ENCODE measurements around the gene RFX7.
"Not testable (repeated sequence)": the region's sequence is repeated elsewhere in the genome, so short reads cannot be mapped to it uniquely, and the experiment has no call there.

The RFX7 gene

GRCh38 chr15:56243163-56244037 is at the start of gene RFX7:
Gene RFX7 (minus strand): TSS chr15:56243879. CDS start chr15:56243285, 594 bp downstream.
- peaks cover 33% of the 10 kb centered on the region for H3K4me1 Mint-ChIP-seq

GRCh38 chr15:56292546-56293316 is 49.1 kb upstream of the RFX7 start:
- DNase-seq (ENCODE audit: low spot score in 2 of 2) (no peak), ATAC-seq (replicated peaks; ENCODE audit: extremely low read depth, poor library complexity, severe bottlenecking) (no peak)
- H3K4me1 Mint-ChIP-seq, result no peaks in the 10 kb centered on the region
- H3K27ac Mint-ChIP-seq (ENCODE audit: low read depth), result no peak overlapping the region
- no peaks in the 10 kb centered on the region for H3K36me3 Mint-ChIP-seq (ENCODE audit: insufficient read depth)
- H3K9me3 Mint-ChIP-seq, result peaks cover 10% of the 10 kb centered on the region
- peaks cover 40% of the 10 kb centered on the region for H3K27me3 Mint-ChIP-seq
- H3K4me3 Mint-ChIP-seq, result no peak overlapping the region

More at GRCh38 chr15:56243163-56244037, at the start of gene RFX7:
- Mint-ChIP-seq H3K9me3 (no peaks in the 10 kb centered on the region), H3K27me3 (no peaks in the 10 kb centered on the region), H3K27ac (ENCODE audit: low read depth) (peak within 1 kb of the TSS; percentile 77), H3K4me3 (peak within 1 kb of the TSS; percentile 88), H3K36me3 (ENCODE audit: insufficient read depth) (peaks cover 13% of the 10 kb centered on the region)
- DNase-seq (ENCODE audit: low spot score in 2 of 2), result peak; percentile 53 to 60
- peak; percentile 69 for ATAC-seq (replicated peaks; ENCODE audit: extremely low read depth, poor library complexity, severe bottlenecking)

- Mint-ChIP-seq H3K4me3 (no peak overlapping the region), H3K9me3 (peaks cover 10% of the 10 kb centered on the region), H3K27ac (ENCODE audit: low read depth) (no peak overlapping the region), H3K27me3 (peaks cover 43% of the 10 kb centered on the region), H3K4me1 (no peaks in the 10 kb centered on the region), H3K36me3 (ENCODE audit: insufficient read depth) (no peaks in the 10 kb centered on the region)
- ATAC-seq (replicated peaks; ENCODE audit: extremely low read depth, poor library complexity, severe bottlenecking), result no peak
- DNase-seq (ENCODE audit: low spot score in 2 of 2), result no peak
These were observed 48.1 kb upstream of the RFX7 start for GRCh38 chr15:56291741-56292140.

- Mint-ChIP-seq H3K9me3 (peaks cover 10% of the 10 kb centered on the region), H3K4me1 (no peaks in the 10 kb centered on the region), H3K36me3 (ENCODE audit: insufficient read depth) (no peaks in the 10 kb centered on the region), H3K27me3 (peaks cover 41% of the 10 kb centered on the region), H3K27ac (ENCODE audit: low read depth) (no peak overlapping the region), H3K4me3 (no peak overlapping the region)
- DNase-seq (ENCODE audit: low spot score in 2 of 2) (no peak), ATAC-seq (replicated peaks; ENCODE audit: extremely low read depth, poor library complexity, severe bottlenecking) (no peak)
These were observed 42.5 kb upstream of the RFX7 start for GRCh38 chr15:56286213-56286612.

GRCh38 chr15:56281145-56281544 is 37.5 kb upstream of the RFX7 start:
- Mint-ChIP-seq H3K27ac (ENCODE audit: low read depth) (no peak overlapping the region), H3K27me3 (peaks cover 53% of the 10 kb centered on the region), H3K4me1 (no peaks in the 10 kb centered on the region), H3K9me3 (no peaks in the 10 kb centered on the region), H3K4me3 (no peak overlapping the region), H3K36me3 (ENCODE audit: insufficient read depth) (peaks cover 1% of the 10 kb centered on the region)
- no peak for DNase-seq (ENCODE audit: low spot score in 2 of 2)
- ATAC-seq (replicated peaks; ENCODE audit: extremely low read depth, poor library complexity, severe bottlenecking), result no peak

- DNase-seq (ENCODE audit: low spot score in 2 of 2) (no peak), ATAC-seq (replicated peaks; ENCODE audit: extremely low read depth, poor library complexity, severe bottlenecking) (no peak)
- Mint-ChIP-seq H3K36me3 (ENCODE audit: insufficient read depth) (peaks cover 1% of the 10 kb centered on the region), H3K27me3 (peaks cover 95% of the 10 kb centered on the region), H3K9me3 (peaks cover 6% of the 10 kb centered on the region), H3K4me1 (no peaks in the 10 kb centered on the region), H3K27ac (ENCODE audit: low read depth) (no peak overlapping the region), H3K4me3 (no peak overlapping the region)
These were observed 30.0 kb upstream of the RFX7 start for GRCh38 chr15:56273724-56274123.

- Mint-ChIP-seq H3K36me3 (ENCODE audit: insufficient read depth) (no peaks in the 10 kb centered on the region), H3K27me3 (peaks cover 95% of the 10 kb centered on the region), H3K9me3 (peaks cover 10% of the 10 kb centered on the region), H3K27ac (ENCODE audit: low read depth) (no peak overlapping the region), H3K4me3 (no peak overlapping the region), H3K4me1 (no peaks in the 10 kb centered on the region)
- DNase-seq (ENCODE audit: low spot score in 2 of 2) (no peak), ATAC-seq (replicated peaks; ENCODE audit: extremely low read depth, poor library complexity, severe bottlenecking) (no peak)
These were observed 28.8 kb upstream of the RFX7 start for GRCh38 chr15:56272454-56272853.

GRCh38 chr15:56266465-56266864 is 22.8 kb upstream of the RFX7 start:
- peaks cover 72% of the 10 kb centered on the region for H3K27me3 Mint-ChIP-seq
- DNase-seq (ENCODE audit: low spot score in 2 of 2); ATAC-seq (replicated peaks; ENCODE audit: extremely low read depth, poor library complexity, severe bottlenecking); H3K4me1 Mint-ChIP-seq; H3K4me3 Mint-ChIP-seq; H3K27ac Mint-ChIP-seq (ENCODE audit: low read depth); H3K36me3 Mint-ChIP-seq (ENCODE audit: insufficient read depth): not testable (repeated sequence)
- H3K9me3 Mint-ChIP-seq, result peaks cover 11% of the 10 kb centered on the region

- H3K9me3 Mint-ChIP-seq, result no peaks in the 10 kb centered on the region
- ATAC-seq (replicated peaks; ENCODE audit: extremely low read depth, poor library complexity, severe bottlenecking), result no peak
- H3K4me3 Mint-ChIP-seq, result no peak overlapping the region
- peaks cover 3% of the 10 kb centered on the region for H3K36me3 Mint-ChIP-seq (ENCODE audit: insufficient read depth)
- DNase-seq (ENCODE audit: low spot score in 2 of 2), result no peak
- H3K4me1 Mint-ChIP-seq, result no peaks in the 10 kb centered on the region
- peaks cover 30% of the 10 kb centered on the region for H3K27me3 Mint-ChIP-seq
- H3K27ac Mint-ChIP-seq (ENCODE audit: low read depth), result no peak overlapping the region
These were observed 18.3 kb upstream of the RFX7 start for GRCh38 chr15:56261854-56262509.

GRCh38 chr15:56257306-56257705 is 13.6 kb upstream of the RFX7 start:
- H3K4me3 Mint-ChIP-seq; H3K9me3 Mint-ChIP-seq; DNase-seq (ENCODE audit: low spot score in 2 of 2); H3K36me3 Mint-ChIP-seq (ENCODE audit: insufficient read depth); ATAC-seq (replicated peaks; ENCODE audit: extremely low read depth, poor library complexity, severe bottlenecking); H3K27ac Mint-ChIP-seq (ENCODE audit: low read depth); H3K4me1 Mint-ChIP-seq: not testable (repeated sequence)
- H3K27me3 Mint-ChIP-seq, result peaks cover 47% of the 10 kb centered on the region

GRCh38 chr15:56254265-56254664 is 10.6 kb upstream of the RFX7 start:
- Mint-ChIP-seq H3K36me3 (ENCODE audit: insufficient read depth) (peaks cover 4% of the 10 kb centered on the region), H3K4me3 (no peak overlapping the region)

GRCh38 chr15:56252386-56252785 is 8.7 kb upstream of the RFX7 start:
- DNase-seq (ENCODE audit: low spot score in 2 of 2), result no peak
- no peak overlapping the region for H3K27ac Mint-ChIP-seq (ENCODE audit: low read depth)
- ATAC-seq (replicated peaks; ENCODE audit: extremely low read depth, poor library complexity, severe bottlenecking), result no peak
- peaks cover 3% of the 10 kb centered on the region for H3K36me3 Mint-ChIP-seq (ENCODE audit: insufficient read depth)
- H3K9me3 Mint-ChIP-seq, result no peaks in the 10 kb centered on the region
- no peaks in the 10 kb centered on the region for H3K4me1 Mint-ChIP-seq
- no peak overlapping the region for H3K4me3 Mint-ChIP-seq
- peaks cover 50% of the 10 kb centered on the region for H3K27me3 Mint-ChIP-seq

More at GRCh38 chr15:56254265-56254664, 10.6 kb upstream of the RFX7 start:
- Mint-ChIP-seq H3K27ac (ENCODE audit: low read depth) (no peak overlapping the region), H3K27me3 (peaks cover 50% of the 10 kb centered on the region), H3K9me3 (no peaks in the 10 kb centered on the region), H3K4me1 (no peaks in the 10 kb centered on the region)
- DNase-seq (ENCODE audit: low spot score in 2 of 2), result no peak
- no peak for ATAC-seq (replicated peaks; ENCODE audit: extremely low read depth, poor library complexity, severe bottlenecking)
